H1 (cell line): ENCODE results near the gene LRRC28. TPM values are rescaled to one million over a fixed set of nuclear protein-coding genes. Genes with fewer than 3 reads are reported as not detected.

Experiments
- CTCF ChIA-PET: fragments of 300-600 bp; sonication (Branson Sonifier 250); formaldehyde crosslinking; loops from one replicate; lab custom pipeline; 2021; ENCODE audit not compliant: partially characterized antibody; lab: Charles Lee
- POLR2A ChIA-PET: fragments of 300-600 bp; sonication (Branson Sonifier 250); formaldehyde crosslinking; loops from one replicate; lab custom pipeline; 2021; ENCODE audit warnings: inconsistent platforms; ENCODE audit not compliant: partially characterized antibody; lab: Charles Lee
- DNase-seq, 2 experiments: peaks; one replicate each; pipeline versions ENCODE4 v3.0.0 to v3.0.0-alpha.2; 2010 to 2022; ENCODE audit warnings: low spot score in 2 of 2, low read depth in 1 of 2, mixed read lengths in 1 of 2
- FAIRE-seq: peaks from 2 replicates; lab custom pipeline; 2011; peaks lifted over from hg19 to GRCh38; lab: Jason Lieb, UNC
- H2AFZ ChIP-seq: 2 replicates; pipeline ENCODE4 v1.8.1; 2012; ENCODE audit warnings: low read length, inconsistent platforms
- H2AK5ac ChIP-seq: 2 replicates; pipeline ENCODE4 v1.6.1; 2013; ENCODE audit warnings: low read depth, low read length
- H2BK120ac ChIP-seq: replicated peaks from 2 replicates; pipeline ENCODE3; 2013; ENCODE audit warnings: low read depth, low read length, inconsistent platforms
- H2BK12ac ChIP-seq: 2 replicates; pipeline ENCODE4 v1.6.1; 2013; ENCODE audit warnings: low read depth, low read length
- H2BK15ac ChIP-seq: 2 replicates; pipeline ENCODE4 v1.6.1; 2013; ENCODE audit warnings: low read length
- H2BK20ac ChIP-seq: 2 replicates; pipeline ENCODE4 v1.6.1; 2013; ENCODE audit warnings: low read length
- H2BK5ac ChIP-seq: 2 replicates; pipeline ENCODE4 v1.6.1; 2013; ENCODE audit warnings: low read depth, low read length
- H3K14ac ChIP-seq: 2 replicates; pipeline ENCODE4 v1.6.1; 2013; ENCODE audit warnings: inconsistent platforms; ENCODE audit not compliant: insufficient read length
- H3K18ac ChIP-seq: 2 replicates; pipeline ENCODE4 v1.6.1; 2013; ENCODE audit warnings: low read length; ENCODE audit errors: extremely low read depth
- H3K23ac ChIP-seq: 2 replicates; pipeline ENCODE4 v1.6.1; 2013; ENCODE audit warnings: inconsistent platforms; ENCODE audit not compliant: insufficient read length
- H3K23me2 ChIP-seq: 2 replicates; pipeline ENCODE4 v1.6.1; 2013; ENCODE audit warnings: low read depth, low read length
- H3K27ac ChIP-seq: 2 replicates; pipeline ENCODE4 v1.6.1; 2011; ENCODE audit warnings: low read depth, low read length, inconsistent platforms
- H3K27me3 ChIP-seq, 4 experiments: replicated peaks in 1 of 4; 1 replicate in 1 of 4; 2 replicates in 3 of 4; pipeline versions ENCODE4 v1.6.1 to v1.8.1; 2011 to 2013; ENCODE audit warnings: low read length in 3 of 4, mild to moderate bottlenecking in 3 of 4, inconsistent platforms in 2 of 4, mixed read lengths in 2 of 4, moderate library complexity in 1 of 4; ENCODE audit not compliant: control insufficient read depth in 3 of 4, insufficient read depth in 3 of 4; ENCODE audit errors: extremely low read depth in 1 of 4
- H3K36me3 ChIP-seq, 4 experiments: 2 replicates each; pipeline versions ENCODE4 v1.6.1 to v1.8.1; 2011 to 2013; ENCODE audit warnings: mild to moderate bottlenecking in 4 of 4, low read length in 3 of 4, moderate library complexity in 2 of 4, control low read depth in 1 of 4, inconsistent platforms in 1 of 4; ENCODE audit not compliant: insufficient read depth in 4 of 4, control insufficient read depth in 2 of 4
- H3K4ac ChIP-seq: replicated peaks from 2 replicates; pipeline ENCODE3; 2013; ENCODE audit warnings: low read length, low read depth, mixed read lengths, inconsistent platforms; ENCODE audit not compliant: insufficient read length
- H3K4me1 ChIP-seq, 4 experiments: replicated peaks in 1 of 4; 1 replicate in 1 of 4; 2 replicates in 3 of 4; pipeline versions ENCODE4 v1.6.1 to v1.8.1; 2011 to 2013; ENCODE audit warnings: low read length in 3 of 4, inconsistent platforms in 2 of 4, mixed read lengths in 1 of 4; ENCODE audit not compliant: insufficient read depth in 4 of 4, control insufficient read depth in 3 of 4
- H3K4me2 ChIP-seq, 2 experiments: 2 replicates each; pipeline versions ENCODE4 v1.6.1 to v1.8.1; 2011 to 2013; ENCODE audit warnings: low read depth in 2 of 2, low read length in 2 of 2, control low read depth in 1 of 2, inconsistent platforms in 1 of 2, mild to moderate bottlenecking in 1 of 2; ENCODE audit not compliant: insufficient read depth in 1 of 2
- H3K4me3 ChIP-seq, 4 experiments: fragments of 200-600, 300-600 bp in 1 of 4; sonication (generic), shearing (Covaris generic), sonication (Bioruptor Twin) in 1 of 4; 2 replicates each; pipeline versions ENCODE4 v1.5.1 to v1.8.1; 2011 to 2016; ENCODE audit warnings: low read length in 4 of 4, low read depth in 3 of 4, control low read depth in 2 of 4, inconsistent platforms in 2 of 4, mild to moderate bottlenecking in 2 of 4, mixed read lengths in 1 of 4, moderate library complexity in 1 of 4; ENCODE audit not compliant: insufficient read depth in 2 of 4; ENCODE audit errors: extremely low read depth in 1 of 4
- H3K56ac ChIP-seq: replicated peaks from 2 replicates; pipeline ENCODE3; 2013; ENCODE audit warnings: low read depth, mild to moderate bottlenecking, mixed read lengths, low read length, inconsistent platforms; ENCODE audit not compliant: insufficient read length
- H3K79me1 ChIP-seq: 2 replicates; pipeline ENCODE4 v1.6.1; 2013; ENCODE audit warnings: low read depth, low read length, control low read depth
- H3K79me2 ChIP-seq, 2 experiments: 2 replicates each; pipeline versions ENCODE4 v1.6.1 to v1.8.1; 2012 to 2013; ENCODE audit warnings: low read length in 2 of 2, mild to moderate bottlenecking in 2 of 2, inconsistent platforms in 1 of 2; ENCODE audit not compliant: insufficient read depth in 2 of 2, control insufficient read depth in 1 of 2
- H3K9ac ChIP-seq, 4 experiments: replicated peaks in 1 of 4; 1 replicate in 1 of 4; 2 replicates in 3 of 4; pipeline versions ENCODE4 v1.6.1 to v1.8.1; 2011 to 2013; ENCODE audit warnings: low read depth in 3 of 4, low read length in 3 of 4, control low read depth in 2 of 4, mild to moderate bottlenecking in 2 of 4, moderate library complexity in 2 of 4, inconsistent platforms in 1 of 4; ENCODE audit errors: extremely low read depth in 1 of 4
- H3K9me3 ChIP-seq, 2 experiments: 2 replicates each; pipeline versions ENCODE4 v1.6.1 to v1.8.1; 2012 to 2013; ENCODE audit warnings: mild to moderate bottlenecking in 2 of 2, moderate library complexity in 2 of 2, control low read depth in 1 of 2, inconsistent platforms in 1 of 2, low read depth in 1 of 2, low read length in 1 of 2, mixed read lengths in 1 of 2; ENCODE audit not compliant: insufficient read depth in 2 of 2
- H4K20me1 ChIP-seq, 2 experiments: replicated peaks in 1 of 2; 2 replicates each; pipeline versions ENCODE3 to v1.8.1; 2011 to 2013; ENCODE audit warnings: inconsistent platforms in 2 of 2, low read length in 2 of 2, mild to moderate bottlenecking in 1 of 2; ENCODE audit not compliant: insufficient read depth in 2 of 2, control insufficient read depth in 1 of 2
- H4K5ac ChIP-seq: 2 replicates; pipeline ENCODE4 v1.6.1; 2013; ENCODE audit warnings: low read length, low read depth, mixed read lengths, inconsistent platforms; ENCODE audit not compliant: insufficient read length
- H4K8ac ChIP-seq: 2 replicates; pipeline ENCODE4 v1.8.0; 2013; ENCODE audit warnings: mild to moderate bottlenecking, moderate library complexity, low read length, inconsistent platforms; ENCODE audit not compliant: insufficient read depth; ENCODE audit errors: extremely low read depth
- H4K91ac ChIP-seq: replicated peaks from 2 replicates; pipeline ENCODE3; 2013; ENCODE audit warnings: low read length, mixed read lengths, inconsistent platforms; ENCODE audit not compliant: insufficient read length
- BCL11A ChIP-seq, 2 experiments: IDR thresholded peaks; one replicate each; pipeline ENCODE4 v1.6.1; 2011; ENCODE audit warnings: low read depth in 2 of 2, low read length in 2 of 2, mild to moderate bottlenecking in 2 of 2
- RBBP5 ChIP-seq: IDR thresholded peaks from 2 replicates; pipeline ENCODE4 v1.7.1; 2012; ENCODE audit warnings: low read depth, mild to moderate bottlenecking, inconsistent platforms, low read length, moderate library complexity, borderline replicate concordance
- SIN3A ChIP-seq, 2 experiments: IDR thresholded peaks in 1 of 2; conservative IDR thresholded peaks in 1 of 2; 2 replicates each; pipeline ENCODE4 v1.6.1; 2011 to 2012; ENCODE audit warnings: low read length in 2 of 2, improper control_type of control experiment in 1 of 2, low read depth in 1 of 2, mild to moderate bottlenecking in 1 of 2
- USF2 ChIP-seq: IDR thresholded peaks from 2 replicates; pipeline ENCODE4 v1.6.1; 2011; ENCODE audit warnings: low read length, improper control_type of control experiment
- WGBS, 2 experiments: shearing (Covaris generic) in 1 of 2; methylation state at CpG; one replicate each; pipeline versions ENCODE4 v1.1.6 to v1.1.7; 2013 to 2015; ENCODE audit warnings: low lambda C conversion rate in 2 of 2, mixed read lengths in 2 of 2, inconsistent platforms in 1 of 2, low coverage in 1 of 2, missing lambda C conversion rate in 1 of 2; ENCODE audit not compliant: insufficient replicate concordance in 2 of 2, insufficient coverage in 1 of 2, insufficient read length in 1 of 2; ENCODE audit errors: extremely low coverage in 1 of 2, missing lambda C conversion rate in 1 of 2; 5-methylcytosine and 5-hydroxymethylcytosine counted together
- polyA plus RNA-seq, 7 experiments: library from polyadenylated mRNA; depleted of rRNA in 3 of 7; stranded (reverse) in 5 of 7; unstranded in 2 of 7; fragments of >200 nt in 5 of 7; fragments of 200-250 nt in 2 of 7; gene quantifications; 1 replicate in 5 of 7; 2 replicates in 1 of 7; 4 replicates in 1 of 7; pipeline versions ENCODE4 v1.2.1 to v1.2.3, GENCODE V29; 2011 to 2013; ENCODE audit warnings: missing spikeins in 2 of 7, mixed read lengths in 2 of 7
- total RNA-seq: library from RNA; stranded (reverse); fragmentation: NEBNext Ultra II Directional; extraction: Animal tissue kit (Norgen Biotek cat#: 25700); gene quantifications from 2 replicates; pipeline ENCODE4 v1.2.1, GENCODE V29; 2021

The LRRC28 gene
- total and polyA plus RNA-seq, 2 of the 8 experiments (the other 6 are each of a cell fraction or from before 2014, with no cell fraction given): 20.2 to 23.3 TPM

- Histone ChIP-seq H4K91ac (no peak overlapping the region), H3K79me1 (no peaks in the 10 kb centered on the region), H3K18ac (no peak overlapping the region), H2AFZ (no peak overlapping the region), H3K79me2 (no peaks in the 10 kb centered on the region), H3K9ac (no peak overlapping the region), H3K27ac (no peak overlapping the region), H3K36me3 (no peaks in the 10 kb centered on the region), H3K4ac (no peak overlapping the region), H2BK5ac (no peak overlapping the region), H2BK120ac (no peak overlapping the region), H3K4me1 (no peaks in the 10 kb centered on the region), H3K4me3 (no peak overlapping the region), H3K27me3 (no peaks in the 10 kb centered on the region), H2AK5ac (no peak overlapping the region), H2BK12ac (no peak overlapping the region), H4K20me1 (no peaks in the 10 kb centered on the region), H3K23me2 (no peaks in the 10 kb centered on the region), H3K4me2 (no peak overlapping the region), H4K5ac (no peak overlapping the region), H2BK15ac (no peak overlapping the region), H3K9me3 (no peaks in the 10 kb centered on the region), H2BK20ac (no peak overlapping the region), H3K56ac (no peak overlapping the region), H4K8ac (no peak overlapping the region), H3K14ac (no peak overlapping the region), H3K23ac (no peak overlapping the region)
- no peak for TF ChIP-seq BCL11A (IDR thresholded peaks at IDR 0.05; ENCODE audit: low read depth in 2 of 2, low read length in 2 of 2)
- TF ChIP-seq USF2: no peak
- no peak for TF ChIP-seq SIN3A (conservative IDR thresholded peaks at IDR 0.05 in 1 of 2, IDR thresholded peaks at IDR 0.05 in 1 of 2; ENCODE audit: low read depth in 1 of 2, low read length in 2 of 2)
- no peak for TF ChIP-seq RBBP5
- WGBS, 2 experiments: 93% methylated on average over 9 of the region's 9 CpGs; no CpG with 5 or more reads in 1 of the 2 experiments
- ChIA-PET POLR2A (no interaction called here), CTCF (interaction anchor here (1.2 kb wide), 1 partner anchor 52 kb away, joined by 3 read pairs; no protein-coding TSS in a partner anchor)
- FAIRE-seq (no peak), DNase-seq (no peak)
These were observed 72.9 kb downstream of the LRRC28 start for GRCh38 chr15:99324082-99324620.
